ENCODE data around the gene TAS2R42. TPM values are rescaled to one million over a fixed set of nuclear protein-coding genes. Genes with fewer than 3 reads are reported as not detected.

Gene TAS2R42, protein sequence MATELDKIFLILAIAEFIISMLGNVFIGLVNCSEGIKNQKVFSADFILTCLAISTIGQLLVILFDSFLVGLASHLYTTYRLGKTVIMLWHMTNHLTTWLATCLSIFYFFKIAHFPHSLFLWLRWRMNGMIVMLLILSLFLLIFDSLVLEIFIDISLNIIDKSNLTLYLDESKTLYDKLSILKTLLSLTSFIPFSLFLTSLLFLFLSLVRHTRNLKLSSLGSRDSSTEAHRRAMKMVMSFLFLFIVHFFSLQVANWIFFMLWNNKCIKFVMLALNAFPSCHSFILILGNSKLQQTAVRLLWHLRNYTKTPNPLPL
- total RNA-seq (not detected), polyA plus RNA-seq (not detected)

DNA sequence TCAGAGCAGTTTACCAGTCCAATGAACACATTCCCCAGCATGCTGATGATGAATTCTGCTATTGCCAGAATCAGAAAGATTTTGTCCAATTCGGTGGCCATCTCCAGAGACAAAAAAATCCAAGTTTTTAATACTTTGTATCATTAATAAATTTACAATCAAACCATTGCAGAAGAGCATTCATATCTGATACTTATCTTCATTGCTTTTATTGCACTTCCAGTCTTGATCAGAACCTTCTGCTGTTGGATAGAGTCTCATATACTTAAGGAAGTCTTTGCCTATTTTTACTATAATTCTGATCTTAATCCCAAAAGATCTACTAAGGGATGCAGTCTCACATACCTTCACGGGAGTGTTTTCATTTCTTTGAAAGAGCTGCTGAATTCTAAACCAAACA is at the start of gene TAS2R42:
TAS2R42 (minus strand) TSS at position 101 of the 400 bp plus-strand sequence; CDS start at position 101, 0 bp downstream.
- TF ChIP-seq POLR2A (IDR thresholded peaks at IDR 0.05): no peak
- H3K9me3 ChIP-seq: no peaks in the 10 kb centered on the region
- 77% methylated on average over 2 of the region's 2 CpGs for WGBS, 2 donors
- no peaks in the 10 kb centered on the region for H3K4me1 ChIP-seq
- no peaks in the 10 kb centered on the region for H3K36me3 ChIP-seq
- intact Hi-C loops (cut with DNase I): no loop called here
- no peak within 1 kb of the TSS for H3K27ac ChIP-seq
- no peak for DNase-seq
- no peak within 1 kb of the TSS for H3K4me3 ChIP-seq
- H3K27me3 ChIP-seq: no peaks in the 10 kb centered on the region

DNA sequence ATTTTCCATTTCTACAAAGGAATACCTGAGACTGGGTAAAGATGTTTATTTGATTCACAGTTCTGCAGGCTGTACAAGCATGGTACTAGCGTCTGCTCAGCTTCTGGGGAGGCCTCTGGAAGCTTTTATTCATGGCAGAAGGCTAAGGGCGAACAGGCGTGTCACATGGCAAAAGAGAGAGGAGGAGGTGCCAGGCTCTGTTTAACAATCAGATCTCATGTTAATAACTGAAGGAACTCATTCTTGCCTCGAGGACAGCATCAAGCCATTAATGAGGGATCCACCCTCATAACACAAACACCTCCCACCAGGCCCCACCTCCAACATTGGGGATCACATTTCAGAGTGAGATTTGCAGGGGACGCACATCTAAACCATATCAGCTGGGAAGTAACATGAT is 46.8 kb upstream of the TAS2R42 start:
- no peaks in the 10 kb centered on the region for H3K9me3 ChIP-seq
- WGBS, 2 donors: 80 to 83% methylated on average over 5 of the region's 5 CpGs
- no peaks in the 10 kb centered on the region for H3K27me3 ChIP-seq
- DNase-seq: no peak
- no peaks in the 10 kb centered on the region for H3K4me1 ChIP-seq
- H3K27ac ChIP-seq: no peak overlapping the region
- TF ChIP-seq, protein P1, sequence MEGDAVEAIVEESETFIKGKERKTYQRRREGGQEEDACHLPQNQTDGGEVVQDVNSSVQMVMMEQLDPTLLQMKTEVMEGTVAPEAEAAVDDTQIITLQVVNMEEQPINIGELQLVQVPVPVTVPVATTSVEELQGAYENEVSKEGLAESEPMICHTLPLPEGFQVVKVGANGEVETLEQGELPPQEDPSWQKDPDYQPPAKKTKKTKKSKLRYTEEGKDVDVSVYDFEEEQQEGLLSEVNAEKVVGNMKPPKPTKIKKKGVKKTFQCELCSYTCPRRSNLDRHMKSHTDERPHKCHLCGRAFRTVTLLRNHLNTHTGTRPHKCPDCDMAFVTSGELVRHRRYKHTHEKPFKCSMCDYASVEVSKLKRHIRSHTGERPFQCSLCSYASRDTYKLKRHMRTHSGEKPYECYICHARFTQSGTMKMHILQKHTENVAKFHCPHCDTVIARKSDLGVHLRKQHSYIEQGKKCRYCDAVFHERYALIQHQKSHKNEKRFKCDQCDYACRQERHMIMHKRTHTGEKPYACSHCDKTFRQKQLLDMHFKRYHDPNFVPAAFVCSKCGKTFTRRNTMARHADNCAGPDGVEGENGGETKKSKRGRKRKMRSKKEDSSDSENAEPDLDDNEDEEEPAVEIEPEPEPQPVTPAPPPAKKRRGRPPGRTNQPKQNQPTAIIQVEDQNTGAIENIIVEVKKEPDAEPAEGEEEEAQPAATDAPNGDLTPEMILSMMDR (IDR thresholded peaks at IDR 0.05): no peak
- no peak for TF ChIP-seq POLR2A (IDR thresholded peaks at IDR 0.05)
- no peak for TF ChIP-seq POLR2AphosphoS5 (IDR thresholded peaks at IDR 0.05)
- TF ChIP-seq EP300 (IDR thresholded peaks at IDR 0.05): no peak
- H3K36me3 ChIP-seq: no peaks in the 10 kb centered on the region
- H3K4me3 ChIP-seq: no peak overlapping the region
- intact Hi-C loops (cut with DNase I): no loop called here

DNA sequence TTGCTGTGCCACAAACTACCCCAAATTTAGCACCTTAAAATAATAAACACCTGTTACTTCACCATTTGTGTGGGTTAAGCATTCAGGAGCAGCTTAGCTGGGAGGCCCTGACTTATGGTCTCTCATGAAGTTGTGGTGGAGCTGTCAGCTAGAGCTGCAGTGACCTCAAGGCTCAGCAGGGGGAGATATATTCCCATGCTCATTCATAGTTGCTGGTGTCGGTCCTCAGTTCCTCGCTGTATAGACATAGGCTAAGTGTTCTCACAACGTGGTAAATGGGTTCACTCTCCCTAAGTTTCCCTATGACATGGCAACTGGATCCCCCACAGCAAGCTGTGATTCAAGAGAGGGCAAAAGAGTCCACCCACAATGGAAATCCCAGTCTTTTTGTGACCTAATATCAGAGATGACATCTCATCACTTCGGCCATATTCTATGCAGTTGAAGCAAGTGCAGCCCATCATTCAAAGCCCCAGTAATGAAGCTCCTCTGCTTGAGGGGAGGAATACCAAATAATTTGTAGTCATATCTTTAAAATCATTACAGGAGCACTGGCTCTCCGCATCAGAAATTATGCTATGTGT is 41.7 kb upstream of the TAS2R42 start:
- TF ChIP-seq, protein P1 (IDR thresholded peaks at IDR 0.05): no peak
- TF ChIP-seq POLR2A (IDR thresholded peaks at IDR 0.05) (no peak), EP300 (IDR thresholded peaks at IDR 0.05) (no peak), POLR2AphosphoS5 (IDR thresholded peaks at IDR 0.05) (no peak)
- no peak for DNase-seq
- 48 to 54% methylated on average over 5 of the region's 5 CpGs for whole genome bisulfite sequencing, 2 donors

DNA sequence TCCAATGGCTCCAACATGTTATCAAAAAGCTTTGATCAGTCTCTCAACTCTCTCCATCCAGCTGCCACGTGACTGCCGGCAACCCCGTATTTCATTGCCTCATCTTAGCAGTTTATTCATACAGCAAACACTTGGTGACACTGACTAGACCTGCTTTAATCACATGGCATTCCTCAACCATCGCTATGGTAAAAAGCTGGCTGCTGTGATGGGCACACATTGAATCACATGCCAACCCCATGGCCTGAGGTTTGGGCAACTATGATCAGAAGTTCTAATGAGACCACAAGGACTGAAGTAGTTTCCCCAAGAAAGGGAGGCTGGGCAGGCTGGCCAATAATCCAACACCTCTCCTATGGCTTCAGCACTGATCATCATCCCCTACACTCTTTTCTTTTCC is 40.6 kb upstream of the TAS2R42 start:
- H3K4me1 ChIP-seq: no peaks in the 10 kb centered on the region
- TF ChIP-seq POLR2AphosphoS5 (IDR thresholded peaks at IDR 0.05): no peak
- no peak for TF ChIP-seq POLR2A (IDR thresholded peaks at IDR 0.05)
- TF ChIP-seq EP300 (IDR thresholded peaks at IDR 0.05): no peak
- TF ChIP-seq, protein P1 (IDR thresholded peaks at IDR 0.05): no peak
- no peak overlapping the region for H3K4me3 ChIP-seq
- 85 to 92% methylated on average over 4 of the region's 4 CpGs for WGBS, 2 donors
- no peaks in the 10 kb centered on the region for H3K36me3 ChIP-seq
- H3K27me3 ChIP-seq: no peaks in the 10 kb centered on the region
- intact Hi-C loops (cut with DNase I): no loop called here
- DNase-seq: no peak
- H3K27ac ChIP-seq: no peak overlapping the region
- no peaks in the 10 kb centered on the region for H3K9me3 ChIP-seq

More for the DNA sequence above, 41.7 kb upstream of the TAS2R42 start:
- Histone ChIP-seq H3K36me3 (no peaks in the 10 kb centered on the region), H3K27ac (no peak overlapping the region), H3K4me3 (no peak overlapping the region), H3K4me1 (no peaks in the 10 kb centered on the region), H3K9me3 (no peaks in the 10 kb centered on the region), H3K27me3 (no peaks in the 10 kb centered on the region)
- intact Hi-C loops (cut with DNase I): no loop called here

DNA sequence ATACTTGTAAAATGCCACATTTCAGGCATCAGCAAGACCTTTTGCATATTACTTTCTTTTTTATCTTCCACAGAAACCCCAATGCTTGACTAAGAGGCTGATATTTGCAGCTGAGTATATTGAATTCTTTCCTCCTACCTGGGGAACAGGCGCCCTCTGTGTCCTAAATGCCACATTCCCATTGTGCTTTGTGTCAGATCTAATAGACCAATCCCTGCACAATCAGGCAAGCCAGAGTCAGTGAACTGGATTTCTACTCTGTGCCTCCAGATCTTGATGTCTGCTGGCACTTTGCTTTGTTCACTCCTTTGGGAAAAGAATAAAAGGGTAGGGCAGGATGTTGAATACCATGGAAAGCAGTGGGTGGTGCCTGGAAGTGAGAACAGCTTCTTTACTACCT is 22.4 kb upstream of the TAS2R42 start:
- WGBS, 2 donors: 79 to 80% methylated on average over 1 of the region's 1 CpG
- intact Hi-C loops (cut with DNase I): no loop called here

More for the DNA sequence above, 22.4 kb upstream of the TAS2R42 start:
- Histone ChIP-seq H3K27me3 (no peaks in the 10 kb centered on the region), H3K4me1 (no peaks in the 10 kb centered on the region), H3K4me3 (no peak overlapping the region), H3K36me3 (no peaks in the 10 kb centered on the region), H3K9me3 (peaks cover 0 to under 1% (median 0%) of the 10 kb centered on the region in 4 donors), H3K27ac (no peak overlapping the region)
- DNase-seq: no peak
- TF ChIP-seq, protein P1 (IDR thresholded peaks at IDR 0.05): no peak
- no peak for TF ChIP-seq POLR2AphosphoS5 (IDR thresholded peaks at IDR 0.05)
